ENCODE measurements around the gene GP1BB.

GRCh38 chr22:19701420-19702145, 21.8 kb upstream of the GP1BB start:
- TF ChIP-seq CTCF (IDR thresholded peaks at IDR 0.05; ENCODE audit: insufficient read depth, low read depth, low read length) (no peak), EZH2 (IDR thresholded peaks at IDR 0.05; ENCODE audit: insufficient read depth, low read length) (no peak)

Data from astrocyte (in vitro differentiated cells and primary cell).